B cell (primary cell): ENCODE data around the gene STX5. TPM values are rescaled to one million over a fixed set of nuclear protein-coding genes. Genes with fewer than 3 reads are reported as not detected.

Experiments
- ATAC-seq: fragments of 200-7000 bp; cut with Tn5 transposase; one replicate; pipeline ENCODE4 v1.10.0; 2021; ENCODE audit warnings: low read depth, mild to moderate bottlenecking, moderate number of reproducible peaks, moderate library complexity
- CTCF ChIA-PET: fragments of 350-600 bp; sonication (Branson Sonifier 250); formaldehyde crosslinking; loops from one replicate; lab custom pipeline; 2021; ENCODE audit warnings: antibody characterized with exemption, inconsistent platforms; lab: Charles Lee
- POLR2A ChIA-PET: fragments of 350-600 bp; sonication (Branson Sonifier 250); formaldehyde crosslinking; loops from one replicate; lab custom pipeline; 2021; ENCODE audit warnings: antibody characterized with exemption; lab: Charles Lee
- DNase-seq: peaks from one replicate; pipeline ENCODE4 v3.0.0; 2013
- H2AFZ ChIP-seq: 2 replicates; pipeline ENCODE4 v1.6.1; 2012; ENCODE audit warnings: mild to moderate bottlenecking, low read depth, low read length; ENCODE audit not compliant: insufficient read depth, poor library complexity, severe bottlenecking
- H3K27ac ChIP-seq, 2 donors: 1 replicate in 1 of 2; 2 replicates in 1 of 2; pipeline ENCODE4 v1.5.1; 2012 to 2013; ENCODE audit warnings: low read length in 2 of 2, mild to moderate bottlenecking in 2 of 2, moderate library complexity in 1 of 2
- H3K27me3 ChIP-seq, 4 experiments: fragments of 200-600 bp in 1 of 4; sonication (generic) in 1 of 4; replicated peaks in 1 of 4; 1 replicate in 2 of 4; 2 replicates in 2 of 4; pipeline versions ENCODE4 v1.6.1 to v1.7.0; 2013 to 2016; ENCODE audit warnings: low read length in 3 of 4, mild to moderate bottlenecking in 2 of 4, mixed read lengths in 1 of 4, moderate library complexity in 1 of 4; ENCODE audit not compliant: insufficient read depth in 4 of 4, control insufficient read depth in 3 of 4; ENCODE audit errors: control extremely low read depth in 1 of 4
- H3K36me3 ChIP-seq, 2 experiments: replicated peaks in 1 of 2; 1 replicate in 1 of 2; 2 replicates in 1 of 2; pipeline versions ENCODE4 v1.6.1 to v1.7.1; 2013; ENCODE audit warnings: low read length in 1 of 2; ENCODE audit not compliant: insufficient read depth in 2 of 2, control insufficient read depth in 1 of 2; ENCODE audit errors: control extremely low read depth in 1 of 2, extremely low read depth in 1 of 2
- H3K4me1 ChIP-seq, 2 donors: fragments of 200-600 bp in 1 of 2; sonication (generic) in 1 of 2; 1 replicate in 1 of 2; 2 replicates in 1 of 2; pipeline versions ENCODE4 v1.5.1 to v1.6.1; 2013 to 2017; ENCODE audit warnings: low read length in 2 of 2; ENCODE audit not compliant: control insufficient read depth in 2 of 2, insufficient read depth in 2 of 2
- H3K4me2 ChIP-seq: replicated peaks from 2 replicates; pipeline ENCODE3; 2012; ENCODE audit warnings: mild to moderate bottlenecking, low read depth, low read length; ENCODE audit not compliant: poor library complexity, severe bottlenecking
- H3K4me3 ChIP-seq, 5 experiments: fragments of 200-600 bp in 1 of 5; sonication (generic) in 1 of 5; 1 replicate in 3 of 5; 2 replicates in 2 of 5; pipeline versions ENCODE4 v1.5.1 to v1.7.0; 2011 to 2016; ENCODE audit warnings: low read length in 4 of 5, mild to moderate bottlenecking in 4 of 5, low read depth in 2 of 5, control low read depth in 1 of 5, moderate library complexity in 1 of 5; ENCODE audit not compliant: insufficient read depth in 1 of 5; ENCODE audit errors: control extremely low read depth in 1 of 5, extremely low read depth in 1 of 5
- H3K79me2 ChIP-seq: fragments of 200-600 bp; sonication (generic); one replicate; pipeline ENCODE4 v1.6.0; 2016; ENCODE audit warnings: low read length; ENCODE audit not compliant: control insufficient read depth, insufficient read depth
- H3K9ac ChIP-seq: fragments of 200-600 bp; sonication (generic); 2 replicates; pipeline ENCODE4 v1.6.1; 2017; ENCODE audit warnings: mild to moderate bottlenecking, low read length, moderate library complexity
- H3K9me3 ChIP-seq, 3 donors: one replicate each; pipeline versions ENCODE4 v1.6.1 to v1.7.1; 2013; ENCODE audit warnings: low read length in 2 of 3; ENCODE audit not compliant: control insufficient read depth in 2 of 3, insufficient read depth in 1 of 3; ENCODE audit errors: control extremely low read depth in 1 of 3
- H4K20me1 ChIP-seq: 2 replicates; pipeline ENCODE4 v1.6.0; 2012; ENCODE audit warnings: mild to moderate bottlenecking, low read length; ENCODE audit not compliant: insufficient read depth, control insufficient read depth, poor library complexity, severe bottlenecking
- H3K27ac Mint-ChIP-seq: one replicate; pipeline ENCODE4 v1.8.0; 2021; ENCODE audit warnings: mixed read lengths
- H3K27me3 Mint-ChIP-seq: one replicate; pipeline ENCODE4 v1.8.0; 2021; ENCODE audit warnings: mixed read lengths
- H3K4me1 Mint-ChIP-seq: one replicate; pipeline ENCODE4 v1.8.0; 2021; ENCODE audit warnings: mixed read lengths
- H3K4me3 Mint-ChIP-seq: one replicate; pipeline ENCODE4 v1.8.0; 2021; ENCODE audit warnings: mixed read lengths
- H3K9me3 Mint-ChIP-seq: one replicate; pipeline ENCODE4 v1.8.0; 2022; ENCODE audit warnings: mixed read lengths; ENCODE audit not compliant: insufficient read depth
- EZH2 ChIP-seq: IDR thresholded peaks from 2 replicates; pipeline ENCODE4 v1.6.1; 2012; ENCODE audit warnings: borderline replicate concordance, low read depth, mild to moderate bottlenecking, moderate library complexity, low read length; ENCODE audit not compliant: insufficient read depth, poor library complexity, severe bottlenecking
- WGBS: methylation state at CpG from one replicate; pipeline ENCODE4 v1.1.5; 2013; ENCODE audit warnings: missing lambda C conversion rate; ENCODE audit not compliant: insufficient coverage; 5-methylcytosine and 5-hydroxymethylcytosine counted together
- intact Hi-C: fragments of 100-400 bp; cut with micrococcal nuclease; formaldehyde crosslinking; loops from one replicate; pipeline ENCODE4 v1.10.0; 2022
- polyA plus RNA-seq: library from polyadenylated mRNA; depleted of rRNA; stranded (reverse); fragments of >200 nt; gene quantifications from 2 replicates; pipeline ENCODE4 v1.2.3, GENCODE V29; 2012
- total RNA-seq, 2 donors: library from RNA; stranded (reverse); fragments of 120-200 nt in 1 of 2; gene quantifications; 1 replicate in 1 of 2; 2 replicates in 1 of 2; pipeline versions ENCODE4 v1.2.3 to v1.2.4, GENCODE V29; 2013 to 2022
- TF ChIP-seq, protein P1 (sequence below): fragments of 200-600 bp; IDR thresholded peaks from one replicate; pipeline ENCODE4 v1.8.0; 2022; ENCODE audit warnings: antibody characterized with exemption, mild to moderate bottlenecking

Gene STX5
- total and polyA plus RNA-seq, 2 donors (not counting 1 experiment from before 2014, with no cell fraction given): 41.0 to 99.1 TPM

DNA sequence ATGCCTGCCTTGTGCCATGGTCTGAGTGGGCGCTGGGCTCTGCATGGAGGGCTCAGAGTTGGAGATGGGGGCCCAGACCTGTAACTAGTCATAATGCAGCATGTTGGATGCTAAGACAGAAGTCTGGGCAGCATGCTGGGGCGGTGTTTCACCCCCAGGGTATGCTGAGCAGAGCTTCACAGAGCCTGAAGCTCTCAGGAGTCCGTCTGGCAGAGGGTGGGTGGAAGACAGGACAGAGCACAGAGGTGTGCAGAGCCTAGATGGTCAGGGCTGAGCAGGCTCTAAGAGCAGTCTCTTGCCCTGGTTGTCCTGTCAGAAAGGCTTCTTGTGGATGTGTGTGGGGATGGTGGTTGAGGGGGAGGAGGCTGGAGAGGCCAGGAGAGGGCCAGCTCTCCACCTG lies 53.4 kb downstream of the STX5 start:
- Mint-ChIP-seq H3K27ac (no peak overlapping the region), H3K9me3 (no peaks in the 10 kb centered on the region), H3K4me3 (no peak overlapping the region), H3K4me1 (peaks cover 7% of the 10 kb centered on the region), H3K27me3 (no peaks in the 10 kb centered on the region)
- H3K4me3 ChIP-seq: no peak overlapping the region
- H3K27me3 ChIP-seq: no peaks in the 10 kb centered on the region
- peaks cover 1 to 29% of the 10 kb centered on the region in 2 experiments for H3K36me3 ChIP-seq
- no peak for ATAC-seq
- ChIA-PET POLR2A (interaction anchor here (0.6 kb wide), 1 partner anchor 33 kb away, joined by 3 read pairs; no protein-coding TSS in a partner anchor), CTCF (no interaction called here)
- no peak for TF ChIP-seq EZH2
- TF ChIP-seq, protein P1, sequence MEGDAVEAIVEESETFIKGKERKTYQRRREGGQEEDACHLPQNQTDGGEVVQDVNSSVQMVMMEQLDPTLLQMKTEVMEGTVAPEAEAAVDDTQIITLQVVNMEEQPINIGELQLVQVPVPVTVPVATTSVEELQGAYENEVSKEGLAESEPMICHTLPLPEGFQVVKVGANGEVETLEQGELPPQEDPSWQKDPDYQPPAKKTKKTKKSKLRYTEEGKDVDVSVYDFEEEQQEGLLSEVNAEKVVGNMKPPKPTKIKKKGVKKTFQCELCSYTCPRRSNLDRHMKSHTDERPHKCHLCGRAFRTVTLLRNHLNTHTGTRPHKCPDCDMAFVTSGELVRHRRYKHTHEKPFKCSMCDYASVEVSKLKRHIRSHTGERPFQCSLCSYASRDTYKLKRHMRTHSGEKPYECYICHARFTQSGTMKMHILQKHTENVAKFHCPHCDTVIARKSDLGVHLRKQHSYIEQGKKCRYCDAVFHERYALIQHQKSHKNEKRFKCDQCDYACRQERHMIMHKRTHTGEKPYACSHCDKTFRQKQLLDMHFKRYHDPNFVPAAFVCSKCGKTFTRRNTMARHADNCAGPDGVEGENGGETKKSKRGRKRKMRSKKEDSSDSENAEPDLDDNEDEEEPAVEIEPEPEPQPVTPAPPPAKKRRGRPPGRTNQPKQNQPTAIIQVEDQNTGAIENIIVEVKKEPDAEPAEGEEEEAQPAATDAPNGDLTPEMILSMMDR: no peak
- H3K9ac ChIP-seq: no peak overlapping the region
- H3K4me1 ChIP-seq: no peaks in the 10 kb centered on the region
- no peak for DNase-seq
- H3K4me2 ChIP-seq: no peak overlapping the region
- H3K27ac ChIP-seq: no peak overlapping the region
- no peaks in the 10 kb centered on the region for H3K9me3 ChIP-seq
- intact Hi-C loops: no loop called here
- no peaks in the 10 kb centered on the region for H4K20me1 ChIP-seq
- H3K79me2 ChIP-seq: no peaks in the 10 kb centered on the region
- 94% methylated on average over 3 of the region's 3 CpGs for WGBS
- no peak overlapping the region for H2AFZ ChIP-seq

DNA sequence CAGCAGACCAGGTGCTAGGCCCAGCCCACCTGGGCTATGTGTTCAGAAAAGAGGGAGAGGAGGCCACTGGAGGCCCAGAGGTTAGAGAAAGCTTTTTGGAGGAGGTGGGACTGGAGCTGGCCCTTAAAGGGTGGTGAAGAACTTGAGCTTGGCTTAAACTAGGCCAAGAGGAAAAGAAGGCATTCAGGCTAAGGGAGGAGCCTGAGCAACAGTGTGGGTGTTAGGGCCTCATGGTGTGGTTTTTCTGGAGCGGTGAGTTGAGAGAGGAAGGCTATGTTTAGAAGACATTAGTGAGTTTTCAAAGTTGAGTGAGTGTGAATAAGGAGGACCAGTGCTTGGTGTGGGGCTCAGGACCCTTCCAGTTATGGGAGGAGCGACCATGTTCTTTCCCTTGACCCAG lies 54.5 kb downstream of the STX5 start:
- ChIA-PET CTCF (interaction anchor here (1.0 kb wide), 1 partner anchor 16 kb away, joined by 4 read pairs; the partner anchor contains the start of gene POLR2G), POLR2A (no interaction called here)
- Mint-ChIP-seq H3K4me3 (no peak overlapping the region), H3K9me3 (no peaks in the 10 kb centered on the region), H3K4me1 (peaks cover 7% of the 10 kb centered on the region), H3K27me3 (no peaks in the 10 kb centered on the region), H3K27ac (no peak overlapping the region)
- no peaks in the 10 kb centered on the region for H4K20me1 ChIP-seq
- no peak for TF ChIP-seq EZH2
- H3K9me3 ChIP-seq: no peaks in the 10 kb centered on the region
- no peak overlapping the region for H3K4me2 ChIP-seq
- H3K9ac ChIP-seq: no peak overlapping the region
- 71% methylated on average over 2 of the region's 2 CpGs for WGBS
- no peaks in the 10 kb centered on the region for H3K4me1 ChIP-seq
- no peak overlapping the region for H2AFZ ChIP-seq
- no peak overlapping the region for H3K4me3 ChIP-seq
- no peak for ATAC-seq
- H3K27ac ChIP-seq: no peak overlapping the region
- intact Hi-C loops: no loop called here
- no peaks in the 10 kb centered on the region for H3K27me3 ChIP-seq
- H3K79me2 ChIP-seq: no peaks in the 10 kb centered on the region
- no peak for DNase-seq
- H3K36me3 ChIP-seq: peaks cover 0 to 24% of the 10 kb centered on the region in 2 experiments
